ENCODE measurements around the gene GDF9. TPM values are rescaled to one million over a fixed set of nuclear protein-coding genes. Genes with fewer than 3 reads are reported as not detected.

GDF9 gene
- total RNA-seq, 1 experiment from 2014 or later, result 0.54 TPM

GRCh38 chr5:132850066-132850465 lies 16.2 kb downstream of the GDF9 start:
- Histone ChIP-seq H3K4me1 (ENCODE audit: control insufficient read depth, insufficient read depth, low read length) (no peaks in the 10 kb centered on the region), H3K4me3 (ENCODE audit: low read depth in 2 of 2, low read length in 2 of 2) (no peak overlapping the region), H3K27ac (ENCODE audit: low read length) (no peak overlapping the region), H3K27me3 (ENCODE audit: control insufficient read depth, insufficient read depth, low read length) (no peaks in the 10 kb centered on the region), H3K9me3 (ENCODE audit: control insufficient read depth, insufficient read depth, low read depth, low read length) (no peaks in the 10 kb centered on the region), H3K36me3 (ENCODE audit: control insufficient read depth, insufficient read depth, low read length) (no peaks in the 10 kb centered on the region)
- ChIA-PET POLR2A (interaction anchor here (0.6 kb wide), 1 partner anchor 18 kb away, joined by 4 read pairs; no protein-coding TSS in a partner anchor), CTCF (no interaction called here)
- TF ChIP-seq TCF7L2 (IDR thresholded peaks at IDR 0.05; ENCODE audit: low read depth, low read length) (no peak), CTCF (IDR thresholded peaks at IDR 0.05) (no peak), SIN3A (IDR thresholded peaks at IDR 0.05; ENCODE audit: borderline replicate concordance, insufficient read depth, low read depth, low read length) (no peak)
- intact Hi-C loops (cut with micrococcal nuclease; ENCODE audit: unreplicated experiment) (no loop called here), in situ Hi-C loops (cut with HindIII; ENCODE audit: low pct_unique_long_range_greater_than_20kb, low sequenced_read_pairs) (no loop called here)
- no TSS peak for BruUV-seq (replicated peaks)
- no peak for DNase-seq (ENCODE audit: low read depth, low spot score)
- ATAC-seq, result no peak

- H3K27me3 ChIP-seq (ENCODE audit: control insufficient read depth, insufficient read depth, low read length), result no peaks in the 10 kb centered on the region
- no peaks in the 10 kb centered on the region for H3K9me3 ChIP-seq (ENCODE audit: control insufficient read depth, insufficient read depth, low read depth, low read length)
- DNase-seq (ENCODE audit: low read depth, low spot score), result no peak
- intact Hi-C loops (cut with micrococcal nuclease; ENCODE audit: unreplicated experiment), result no loop called here
- H3K4me1 ChIP-seq (ENCODE audit: control insufficient read depth, insufficient read depth, low read length), result no peaks in the 10 kb centered on the region
- H3K4me3 ChIP-seq (ENCODE audit: low read depth in 2 of 2, low read length in 2 of 2), result no peak overlapping the region
- no peaks in the 10 kb centered on the region for H3K36me3 ChIP-seq (ENCODE audit: control insufficient read depth, insufficient read depth, low read length)
- ChIA-PET CTCF (interaction anchor here (0.6 kb wide), 1 partner anchor 180 kb away, joined by 3 read pairs; no protein-coding TSS in a partner anchor), POLR2A (interaction anchor here (0.6 kb wide), 1 partner anchor 17 kb away, joined by 4 read pairs; no protein-coding TSS in a partner anchor)
- in situ Hi-C loops (cut with HindIII; ENCODE audit: low pct_unique_long_range_greater_than_20kb, low sequenced_read_pairs), result no loop called here
- BruUV-seq (replicated peaks), result no TSS peak
- no peak overlapping the region for H3K27ac ChIP-seq (ENCODE audit: low read length)
- TF ChIP-seq POLR2AphosphoS5 (IDR thresholded peaks at IDR 0.05; ENCODE audit: low read depth, low read length) (no peak), CTCF (IDR thresholded peaks at IDR 0.05) (no peak), SIN3A (IDR thresholded peaks at IDR 0.05; ENCODE audit: borderline replicate concordance, insufficient read depth, low read depth, low read length) (no peak), TCF7L2 (IDR thresholded peaks at IDR 0.05; ENCODE audit: low read depth, low read length) (no peak), REST (IDR thresholded peaks at IDR 0.05; ENCODE audit: insufficient read depth in 1 of 2, low read depth in 2 of 2, low read length in 1 of 2) (no peak)
- ATAC-seq, result no peak
Measured at GRCh38 chr5:132849347-132849746, 16.9 kb downstream of the GDF9 start.
